ENCODE results near the gene SPEG.

DNA sequence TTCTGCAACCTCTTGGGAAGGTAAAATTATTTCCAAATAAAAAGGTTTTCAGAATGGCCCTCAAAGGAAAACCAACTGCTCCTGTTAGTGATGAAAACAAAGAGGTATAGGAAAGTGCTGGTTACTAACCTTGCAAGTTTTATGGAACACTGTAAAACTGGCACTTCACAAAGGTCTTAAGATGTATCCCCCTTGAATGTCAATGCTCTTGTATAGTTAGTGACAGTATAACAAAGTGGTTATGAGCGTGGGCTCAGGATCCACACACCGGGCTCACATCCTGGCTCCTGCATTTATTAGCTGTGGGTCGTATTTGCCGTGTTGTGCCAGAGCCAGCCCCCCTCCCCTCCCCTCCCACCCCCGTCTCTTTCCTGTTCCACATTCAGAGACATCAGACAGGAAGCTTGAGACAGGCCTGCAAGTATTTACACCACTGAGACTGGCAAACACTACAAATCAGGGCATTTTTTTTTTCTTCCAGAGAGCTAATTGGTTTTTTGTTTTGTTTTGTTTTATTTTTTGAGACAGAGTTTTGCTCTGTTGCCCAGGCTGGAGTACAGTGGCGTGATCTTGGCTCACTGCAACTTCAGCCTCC lies 37.7 kb upstream of the SPEG start:
- TF ChIP-seq POLR2A (IDR thresholded peaks at IDR 0.05) (no peak), POLR2AphosphoS5 (IDR thresholded peaks at IDR 0.05) (no peak)
- TF ChIP-seq, protein P1, sequence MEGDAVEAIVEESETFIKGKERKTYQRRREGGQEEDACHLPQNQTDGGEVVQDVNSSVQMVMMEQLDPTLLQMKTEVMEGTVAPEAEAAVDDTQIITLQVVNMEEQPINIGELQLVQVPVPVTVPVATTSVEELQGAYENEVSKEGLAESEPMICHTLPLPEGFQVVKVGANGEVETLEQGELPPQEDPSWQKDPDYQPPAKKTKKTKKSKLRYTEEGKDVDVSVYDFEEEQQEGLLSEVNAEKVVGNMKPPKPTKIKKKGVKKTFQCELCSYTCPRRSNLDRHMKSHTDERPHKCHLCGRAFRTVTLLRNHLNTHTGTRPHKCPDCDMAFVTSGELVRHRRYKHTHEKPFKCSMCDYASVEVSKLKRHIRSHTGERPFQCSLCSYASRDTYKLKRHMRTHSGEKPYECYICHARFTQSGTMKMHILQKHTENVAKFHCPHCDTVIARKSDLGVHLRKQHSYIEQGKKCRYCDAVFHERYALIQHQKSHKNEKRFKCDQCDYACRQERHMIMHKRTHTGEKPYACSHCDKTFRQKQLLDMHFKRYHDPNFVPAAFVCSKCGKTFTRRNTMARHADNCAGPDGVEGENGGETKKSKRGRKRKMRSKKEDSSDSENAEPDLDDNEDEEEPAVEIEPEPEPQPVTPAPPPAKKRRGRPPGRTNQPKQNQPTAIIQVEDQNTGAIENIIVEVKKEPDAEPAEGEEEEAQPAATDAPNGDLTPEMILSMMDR (IDR thresholded peaks at IDR 0.05), result no peak

Data from sigmoid colon (tissue), 4 donors.